ENCODE results near the gene PRKCA. TPM values are rescaled to one million over a fixed set of nuclear protein-coding genes. Genes with fewer than 3 reads are reported as not detected.

Gene PRKCA
- total RNA-seq, 1 experiment from 2014 or later: 29.5 TPM

- TF ChIP-seq SMAD3 (CRISPR knock-in tag; IDR thresholded peaks at IDR 0.05; ENCODE audit: borderline replicate concordance): no peak
- TF ChIP-seq TEAD4 (CRISPR knock-in tag; IDR thresholded peaks at IDR 0.05): no peak
- TF ChIP-seq, protein P1, sequence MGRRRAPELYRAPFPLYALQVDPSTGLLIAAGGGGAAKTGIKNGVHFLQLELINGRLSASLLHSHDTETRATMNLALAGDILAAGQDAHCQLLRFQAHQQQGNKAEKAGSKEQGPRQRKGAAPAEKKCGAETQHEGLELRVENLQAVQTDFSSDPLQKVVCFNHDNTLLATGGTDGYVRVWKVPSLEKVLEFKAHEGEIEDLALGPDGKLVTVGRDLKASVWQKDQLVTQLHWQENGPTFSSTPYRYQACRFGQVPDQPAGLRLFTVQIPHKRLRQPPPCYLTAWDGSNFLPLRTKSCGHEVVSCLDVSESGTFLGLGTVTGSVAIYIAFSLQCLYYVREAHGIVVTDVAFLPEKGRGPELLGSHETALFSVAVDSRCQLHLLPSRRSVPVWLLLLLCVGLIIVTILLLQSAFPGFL (CRISPR knock-in tag; IDR thresholded peaks at IDR 0.05; ENCODE audit: borderline replicate concordance): no peak
- no peak for TF ChIP-seq ZNF219 (CRISPR knock-in tag; IDR thresholded peaks at IDR 0.05; ENCODE audit: borderline replicate concordance)
- TF ChIP-seq ATF6 (CRISPR knock-in tag; IDR thresholded peaks at IDR 0.05): no peak
- CTCF ChIA-PET: no interaction called here
- peaks cover 11% of the 10 kb centered on the region for H3K4me1 Mint-ChIP-seq
- H3K27me3 Mint-ChIP-seq (ENCODE audit: low read depth): no peaks in the 10 kb centered on the region
- H3K4me3 Mint-ChIP-seq: no peak overlapping the region
- no peak for ATAC-seq
- H3K9me3 Mint-ChIP-seq: no peaks in the 10 kb centered on the region
- no peaks in the 10 kb centered on the region for H3K36me3 Mint-ChIP-seq
- POLR2A ChIA-PET: no interaction called here
- no peak overlapping the region for H3K27ac Mint-ChIP-seq
- DNase-seq (ENCODE audit: low spot score): no peak
Measured at GRCh38 chr17:66630379-66630778, 328.0 kb downstream of the PRKCA start.

GRCh38 chr17:66630828-66631472 lies 328.5 kb downstream of the PRKCA start:
- ChIA-PET POLR2A (no interaction called here), CTCF (no interaction called here)
- no peaks in the 10 kb centered on the region for H3K36me3 Mint-ChIP-seq
- H3K9me3 Mint-ChIP-seq: no peaks in the 10 kb centered on the region
- no peak overlapping the region for H3K4me3 Mint-ChIP-seq
- DNase-seq (ENCODE audit: low spot score) (no peak), ATAC-seq (no peak)
- H3K4me1 Mint-ChIP-seq: peaks cover 11% of the 10 kb centered on the region
- H3K27ac Mint-ChIP-seq: no peak overlapping the region
- H3K27me3 Mint-ChIP-seq (ENCODE audit: low read depth): no peaks in the 10 kb centered on the region
- TF ChIP-seq E2F5 (CRISPR knock-in tag; IDR thresholded peaks at IDR 0.05): no peak
- TF ChIP-seq, protein P2, sequence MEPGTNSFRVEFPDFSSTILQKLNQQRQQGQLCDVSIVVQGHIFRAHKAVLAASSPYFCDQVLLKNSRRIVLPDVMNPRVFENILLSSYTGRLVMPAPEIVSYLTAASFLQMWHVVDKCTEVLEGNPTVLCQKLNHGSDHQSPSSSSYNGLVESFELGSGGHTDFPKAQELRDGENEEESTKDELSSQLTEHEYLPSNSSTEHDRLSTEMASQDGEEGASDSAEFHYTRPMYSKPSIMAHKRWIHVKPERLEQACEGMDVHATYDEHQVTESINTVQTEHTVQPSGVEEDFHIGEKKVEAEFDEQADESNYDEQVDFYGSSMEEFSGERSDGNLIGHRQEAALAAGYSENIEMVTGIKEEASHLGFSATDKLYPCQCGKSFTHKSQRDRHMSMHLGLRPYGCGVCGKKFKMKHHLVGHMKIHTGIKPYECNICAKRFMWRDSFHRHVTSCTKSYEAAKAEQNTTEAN (CRISPR knock-in tag; IDR thresholded peaks at IDR 0.05): no peak
- no peak for TF ChIP-seq RORB (CRISPR knock-in tag; IDR thresholded peaks at IDR 0.05)
- TF ChIP-seq ZNF121 (CRISPR knock-in tag; IDR thresholded peaks at IDR 0.05): no peak
- no peak for TF ChIP-seq ZNF423 (CRISPR knock-in tag; IDR thresholded peaks at IDR 0.05)
- no peak for TF ChIP-seq IRF2 (CRISPR knock-in tag; IDR thresholded peaks at IDR 0.05; ENCODE audit: borderline replicate concordance, low read depth)
- TF ChIP-seq OVOL2 (CRISPR knock-in tag; IDR thresholded peaks at IDR 0.05; ENCODE audit: borderline replicate concordance): no peak
- TF ChIP-seq CREM (CRISPR knock-in tag; IDR thresholded peaks at IDR 0.05): no peak
- TF ChIP-seq ELF4 (CRISPR knock-in tag; IDR thresholded peaks at IDR 0.05; ENCODE audit: low read depth): no peak
- TF ChIP-seq ZNF232 (CRISPR knock-in tag; IDR thresholded peaks at IDR 0.05): no peak
- TF ChIP-seq PRRX2 (CRISPR knock-in tag; IDR thresholded peaks at IDR 0.05): no peak
- TF ChIP-seq RELA (CRISPR knock-in tag; IDR thresholded peaks at IDR 0.05; ENCODE audit: borderline replicate concordance): no peak
- TF ChIP-seq SP1 (CRISPR knock-in tag; conservative IDR thresholded peaks at IDR 0.05): no peak
- TF ChIP-seq NR3C1 (CRISPR knock-in tag; conservative IDR thresholded peaks at IDR 0.05; ENCODE audit: low read depth): no peak
- TF ChIP-seq, protein P1 (CRISPR knock-in tag; IDR thresholded peaks at IDR 0.05; ENCODE audit: borderline replicate concordance): no peak
- TF ChIP-seq TP53 (CRISPR knock-in tag; IDR thresholded peaks at IDR 0.05): no peak

Data from WTC11 (cell line).